C4-2B (cell line): ENCODE data around the gene ATXN1.

Experiments
- H3K27ac ChIP-seq: fragments of 450-650 bp; 2 replicates; pipeline ENCODE4 v1.5.1; 2017
- CTCF ChIP-seq: fragments of 450-650 bp; conservative IDR thresholded peaks from 2 replicates; pipeline ENCODE4 v1.5.1; 2017; ENCODE audit warnings: mild to moderate bottlenecking
- ZFX ChIP-seq: fragments of 450-650 bp; IDR thresholded peaks from 2 replicates; pipeline ENCODE4 v1.6.1; 2017

Gene ATXN1

GRCh38 chr6:16511723-16512489, 249.4 kb downstream of the ATXN1 start:
- H3K27ac ChIP-seq: no peak overlapping the region
- TF ChIP-seq CTCF: no peak
- TF ChIP-seq ZFX: no peak

- TF ChIP-seq CTCF (peak; percentile 86), ZFX (no peak)
- H3K27ac ChIP-seq: no peak overlapping the region
Measured at GRCh38 chr6:16511040-16511660, 250.1 kb downstream of the ATXN1 start.

- H3K27ac ChIP-seq: no peak overlapping the region
- no peak for TF ChIP-seq ZFX
- no peak for TF ChIP-seq CTCF
Measured at GRCh38 chr6:16510245-16510644, 251.0 kb downstream of the ATXN1 start.

GRCh38 chr6:16508959-16509358, 252.3 kb downstream of the ATXN1 start:
- H3K27ac ChIP-seq: no peak overlapping the region
- TF ChIP-seq ZFX: no peak
- no peak for TF ChIP-seq CTCF

- H3K27ac ChIP-seq: no peak overlapping the region
- TF ChIP-seq ZFX: no peak
- TF ChIP-seq CTCF: no peak
Measured at GRCh38 chr6:16505711-16506357, 255.4 kb downstream of the ATXN1 start.

- TF ChIP-seq CTCF (no peak), ZFX (no peak)
- H3K27ac ChIP-seq: no peak overlapping the region
Measured at GRCh38 chr6:16504609-16505008, 256.7 kb downstream of the ATXN1 start.

GRCh38 chr6:16503970-16504415, 257.3 kb downstream of the ATXN1 start:
- H3K27ac ChIP-seq: no peak overlapping the region
- TF ChIP-seq CTCF (no peak), ZFX (no peak)
